ENCODE measurements around the gene PASD1.

Gene PASD1

DNA sequence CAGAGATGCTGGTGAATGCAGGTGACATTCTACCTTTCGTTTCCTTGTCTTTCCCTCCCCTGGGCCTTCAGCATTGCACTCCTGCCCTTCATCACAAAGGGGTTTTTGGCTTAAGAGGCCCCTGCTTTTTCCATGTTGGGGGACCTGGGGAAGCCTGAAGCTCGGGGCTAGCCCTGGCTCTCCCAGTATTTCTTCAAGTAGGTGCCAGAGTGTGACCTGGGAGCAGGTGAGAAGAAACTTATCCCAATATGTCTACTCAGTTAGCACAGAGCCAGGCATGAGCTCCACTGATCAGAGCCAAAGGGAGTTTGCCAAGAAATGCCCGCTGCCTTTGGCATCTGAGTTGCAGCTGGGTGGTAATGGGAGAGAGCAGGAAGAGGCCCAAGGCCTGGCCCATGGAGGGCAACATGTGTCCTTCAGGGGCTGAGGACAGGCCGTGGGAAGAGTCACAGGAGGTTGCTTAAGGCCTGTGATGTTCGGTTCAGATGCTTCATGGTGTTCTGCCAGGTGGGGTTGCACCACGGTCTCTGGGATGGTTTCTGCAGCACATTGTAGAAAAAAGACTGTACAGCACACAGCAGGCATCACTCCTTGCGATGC, 139.4 kb downstream of the PASD1 start:
- no peak for DNase-seq

DNA sequence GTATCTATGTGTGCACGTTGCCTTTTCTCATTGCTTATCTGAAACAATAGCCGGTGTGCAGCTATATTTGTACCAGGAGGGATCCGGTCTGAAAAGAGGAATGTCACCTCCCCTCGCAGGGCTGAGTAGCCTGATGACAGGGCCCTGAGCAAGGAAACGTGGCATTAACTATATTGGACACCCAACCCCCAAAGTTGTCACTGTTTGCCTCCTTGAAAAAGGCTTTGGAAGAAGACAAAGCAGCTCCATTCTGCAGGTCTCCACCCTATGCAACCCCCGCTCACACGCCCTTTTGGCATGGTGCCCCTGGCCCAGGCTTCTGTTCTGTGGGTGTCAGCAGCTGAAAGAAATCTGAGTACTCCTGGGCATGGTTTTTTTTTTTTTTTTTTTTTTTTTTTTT, 140.0 kb downstream of the PASD1 start:
- DNase-seq: no peak

DNA sequence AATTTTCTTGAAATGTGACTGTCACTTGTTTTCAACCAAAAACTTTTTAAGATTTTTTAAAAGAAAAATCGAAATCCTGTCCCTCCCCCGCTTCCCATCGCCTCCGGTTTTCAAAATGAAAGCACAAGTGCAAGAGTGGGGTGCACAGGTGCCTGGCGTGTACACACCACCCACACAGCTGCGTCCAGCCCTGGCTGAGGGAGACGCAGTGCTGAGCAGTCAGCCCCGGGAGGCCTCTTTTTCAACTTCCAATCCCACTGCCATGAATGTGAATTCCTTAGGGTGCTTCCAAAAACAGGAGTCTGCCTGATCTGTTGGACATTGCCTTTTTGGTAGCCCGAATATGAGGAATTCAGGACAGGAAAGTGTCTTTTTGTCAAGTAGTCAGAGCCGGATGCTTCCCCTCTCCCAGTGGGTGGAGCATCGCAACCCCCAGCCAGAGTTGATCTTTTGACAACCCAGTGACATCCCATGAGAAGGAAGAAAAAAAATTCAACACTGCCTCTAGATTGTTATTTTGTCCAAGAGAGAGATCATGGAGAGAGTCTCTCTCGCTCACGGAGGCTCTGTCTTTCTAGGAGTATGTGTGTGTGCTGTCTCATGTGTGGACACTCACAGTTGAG, 140.7 kb downstream of the PASD1 start:
- no peak for DNase-seq

DNA sequence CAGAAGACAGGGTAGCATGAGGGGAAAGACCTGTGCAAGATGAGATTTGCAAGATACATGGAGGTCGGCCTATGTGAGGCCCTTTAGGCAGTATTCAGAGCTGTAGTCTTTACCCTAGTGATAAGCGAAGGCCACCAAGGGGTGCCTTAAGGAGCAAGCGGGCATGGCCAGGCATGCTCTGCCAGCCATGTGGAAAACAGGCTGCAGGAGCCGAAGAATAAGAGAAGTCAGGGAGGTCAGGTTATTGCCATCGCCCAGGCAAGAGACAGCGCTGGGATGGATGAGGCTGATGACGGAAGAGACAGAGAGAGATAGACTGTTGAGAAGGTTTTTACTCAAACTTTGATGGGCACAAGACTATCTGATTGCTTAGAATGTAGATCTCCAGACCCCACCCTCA, 145.3 kb downstream of the PASD1 start:
- no peak for DNase-seq

DNA sequence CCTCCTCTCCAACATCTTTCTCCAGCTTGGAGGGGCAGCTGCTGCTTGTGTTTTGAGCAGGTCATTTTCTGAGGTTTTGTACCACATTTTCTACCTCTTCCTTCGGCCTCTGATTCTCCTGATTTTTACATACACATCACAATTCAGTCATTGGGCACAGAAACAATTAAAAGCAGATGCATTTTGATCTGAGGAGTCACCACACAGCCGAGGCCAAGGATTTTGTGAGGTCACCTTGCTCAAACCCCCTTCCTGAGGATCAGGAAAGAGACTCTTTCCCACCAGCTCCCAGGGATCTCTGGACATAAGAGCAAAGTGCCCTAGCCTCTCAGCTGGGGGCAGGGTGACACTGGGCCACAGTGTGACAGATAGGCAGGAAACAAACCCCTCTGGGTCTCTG, 147.0 kb downstream of the PASD1 start:
- no peak for DNase-seq

DNA sequence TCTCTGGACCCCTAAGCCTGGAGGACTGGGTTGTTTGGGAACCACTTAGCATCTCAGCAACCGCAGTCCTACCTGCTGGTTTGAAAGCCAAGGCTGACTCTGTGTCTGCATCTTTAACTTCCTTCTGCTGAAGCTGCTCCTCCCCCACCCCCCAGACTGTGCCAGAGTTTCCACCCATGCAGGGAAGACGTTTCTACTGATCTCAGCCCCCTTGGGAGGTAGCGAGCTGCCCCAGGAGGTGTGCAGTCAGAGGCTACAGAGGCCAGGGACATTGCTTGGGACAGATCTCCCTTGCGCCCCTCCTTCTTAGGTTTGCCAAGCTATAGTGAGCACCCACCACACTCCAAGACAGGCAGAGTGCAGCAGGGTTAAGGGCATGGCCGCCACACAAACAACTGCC, 147.7 kb downstream of the PASD1 start:
- no peak for DNase-seq

DNA sequence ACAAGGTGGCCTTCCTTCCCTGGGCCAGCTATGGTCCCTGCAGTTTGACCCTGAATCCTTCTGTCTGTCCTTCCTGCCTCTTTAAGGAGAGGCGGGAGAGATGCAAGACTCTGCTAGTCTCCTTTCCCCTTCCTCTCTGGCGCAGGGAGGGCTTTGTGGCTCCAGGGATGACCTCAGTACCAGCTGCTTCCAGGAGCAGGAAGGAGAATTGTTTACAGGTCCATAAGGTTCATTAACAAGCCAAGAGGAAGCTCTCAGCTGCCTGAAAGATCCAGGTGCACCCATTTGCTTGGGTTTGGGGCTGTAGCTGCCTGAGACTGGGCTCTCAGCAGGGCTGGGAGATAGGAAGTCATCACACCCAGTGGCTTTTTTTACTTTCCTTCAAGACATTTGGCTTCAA, 148.3 kb downstream of the PASD1 start:
- no peak for DNase-seq

DNA sequence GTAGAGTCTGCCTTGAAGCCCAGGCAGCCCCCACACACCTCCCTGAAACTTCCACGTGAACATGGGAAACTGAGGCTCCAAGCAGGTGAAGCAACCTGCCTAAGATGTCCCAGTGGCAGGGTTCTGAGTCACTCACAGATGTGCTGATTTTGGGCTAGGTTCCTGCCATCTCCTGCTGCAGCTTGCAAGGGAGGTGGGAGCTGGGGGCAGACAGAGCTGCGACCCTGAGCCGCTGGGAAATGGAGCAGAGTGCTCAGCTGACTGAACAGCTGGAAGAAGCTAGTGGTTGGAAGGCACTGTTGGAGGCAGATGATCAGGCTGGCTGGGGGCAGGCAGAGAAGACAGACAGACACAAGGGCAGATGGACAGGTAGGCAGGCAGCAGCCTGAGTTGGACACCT, 148.8 kb downstream of the PASD1 start:
- no peak for DNase-seq

DNA sequence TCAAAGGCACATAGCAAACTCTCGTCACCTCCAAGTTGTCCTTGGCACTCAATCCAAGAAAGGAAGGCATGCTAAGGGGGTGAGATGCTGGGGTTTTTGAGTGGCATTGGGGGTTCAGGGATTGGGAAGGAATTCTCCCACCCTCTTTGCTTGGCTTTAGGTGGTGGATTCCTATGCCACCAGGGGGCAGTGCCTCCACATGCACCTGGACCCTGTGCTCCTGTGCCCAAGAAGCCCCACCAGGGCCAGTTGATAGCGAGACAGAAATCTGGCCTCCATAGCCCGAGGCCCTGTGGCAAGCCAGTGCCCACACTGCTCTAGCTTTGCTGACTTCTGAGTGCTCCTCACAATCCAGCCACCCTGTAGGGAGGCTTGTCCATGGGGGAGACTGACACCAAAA, 150.4 kb downstream of the PASD1 start:
- peak; percentile 2 for DNase-seq

DNA sequence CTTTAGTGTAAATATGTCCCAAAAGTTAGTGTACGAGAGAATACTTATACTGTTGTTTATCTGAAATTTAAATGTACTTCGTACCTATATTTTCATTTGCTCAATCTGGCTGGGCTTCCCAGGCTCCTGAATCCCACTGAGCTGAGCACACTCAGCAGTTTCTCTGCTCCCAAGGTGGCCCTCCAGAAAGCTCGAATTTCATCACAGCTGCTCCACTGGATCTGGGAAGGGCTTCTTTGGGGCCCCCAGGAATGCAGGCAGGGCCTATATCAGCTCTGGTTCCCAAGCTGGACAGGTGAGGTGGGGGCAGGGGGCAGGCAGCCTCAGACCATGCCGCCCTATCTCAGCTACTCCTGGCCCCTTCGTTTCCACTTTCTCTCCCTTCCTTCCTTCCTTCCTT, 150.9 kb downstream of the PASD1 start:
- DNase-seq: no peak

DNA sequence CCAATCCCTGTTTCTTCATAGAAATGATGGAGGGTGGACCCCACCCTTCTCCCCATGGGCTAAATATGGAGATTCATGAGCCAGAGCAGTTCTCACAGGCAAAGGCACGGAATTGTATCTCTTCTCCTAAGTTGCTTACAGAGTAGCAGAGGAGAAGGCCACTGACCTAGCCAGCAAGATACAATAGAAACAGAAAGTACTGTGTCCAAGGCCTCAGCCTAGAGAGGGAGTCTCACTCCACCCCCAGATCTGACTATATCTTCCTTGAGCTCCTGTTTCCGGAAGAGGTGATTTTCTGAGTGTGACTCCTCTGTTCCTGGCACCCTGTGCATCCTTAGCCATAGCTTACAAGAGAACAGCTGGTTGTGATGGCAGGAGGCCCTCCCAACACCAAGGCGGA, 152.3 kb downstream of the PASD1 start, which contains the start of gene FATE1:
Gene FATE1 (plus strand): TSS at position 284 of the 400 bp plus-strand sequence. CDS start 85 bp downstream, at position 369.
- no peak for DNase-seq

DNA sequence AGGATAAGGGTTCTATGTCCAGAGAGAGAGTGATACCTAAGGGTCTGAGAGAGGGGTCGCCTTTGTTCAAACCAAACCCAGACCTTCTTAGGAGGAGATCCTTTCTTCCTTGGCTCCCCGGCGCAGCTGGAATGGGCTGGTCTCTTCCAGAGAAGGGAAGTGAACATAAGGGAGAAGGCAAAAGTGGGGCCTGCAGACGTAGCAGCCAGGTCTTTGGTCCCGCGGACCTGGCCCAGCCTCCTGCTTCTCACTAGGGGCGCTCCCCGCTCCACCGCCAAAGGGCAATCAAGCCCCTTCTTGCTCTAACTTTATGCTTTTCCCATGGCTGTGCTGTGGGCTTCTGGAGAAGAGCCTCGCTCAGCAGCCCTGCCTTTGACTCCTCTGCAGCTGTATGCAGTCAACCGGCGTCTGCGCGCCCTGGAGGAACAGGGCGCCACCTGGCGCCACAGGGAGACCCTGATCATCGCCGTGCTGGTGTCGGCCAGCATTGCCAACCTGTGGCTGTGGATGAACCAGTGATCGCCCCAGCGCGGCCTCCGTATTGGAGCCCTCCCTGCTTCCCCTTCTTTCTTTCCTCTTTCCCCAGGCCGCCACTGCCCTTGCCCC, 158.9 kb downstream of the PASD1 start:
- DNase-seq: no peak

DNA sequence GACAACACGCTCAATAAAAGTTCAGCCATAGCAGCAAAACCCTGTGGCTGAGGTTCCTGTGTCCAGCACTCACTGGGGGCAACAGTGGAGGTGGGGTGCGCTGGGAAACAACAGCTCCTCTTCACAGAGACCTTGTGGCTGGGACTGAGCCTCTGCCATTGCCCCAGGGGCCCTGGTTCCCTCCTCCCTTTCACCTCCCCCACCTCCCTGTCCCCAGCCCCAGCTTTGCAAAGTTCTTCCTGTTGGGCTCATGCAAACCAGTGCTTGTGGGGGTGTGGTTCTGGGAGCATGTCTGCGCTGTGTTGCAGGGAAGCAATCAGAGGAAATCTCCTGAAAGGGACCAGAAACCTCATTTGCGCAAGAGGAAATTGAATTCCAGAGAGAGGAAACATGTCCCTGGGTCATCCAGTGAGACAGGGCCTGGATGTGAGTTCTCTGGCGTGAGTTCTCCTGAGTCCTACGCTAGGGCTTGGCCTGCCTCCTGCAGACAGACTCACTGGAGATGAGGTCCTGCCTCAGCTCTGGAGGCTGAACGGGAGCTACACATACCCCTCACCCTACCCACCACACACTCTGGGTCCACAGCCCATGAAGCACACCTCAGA, 159.8 kb downstream of the PASD1 start:
- DNase-seq: no peak

DNA sequence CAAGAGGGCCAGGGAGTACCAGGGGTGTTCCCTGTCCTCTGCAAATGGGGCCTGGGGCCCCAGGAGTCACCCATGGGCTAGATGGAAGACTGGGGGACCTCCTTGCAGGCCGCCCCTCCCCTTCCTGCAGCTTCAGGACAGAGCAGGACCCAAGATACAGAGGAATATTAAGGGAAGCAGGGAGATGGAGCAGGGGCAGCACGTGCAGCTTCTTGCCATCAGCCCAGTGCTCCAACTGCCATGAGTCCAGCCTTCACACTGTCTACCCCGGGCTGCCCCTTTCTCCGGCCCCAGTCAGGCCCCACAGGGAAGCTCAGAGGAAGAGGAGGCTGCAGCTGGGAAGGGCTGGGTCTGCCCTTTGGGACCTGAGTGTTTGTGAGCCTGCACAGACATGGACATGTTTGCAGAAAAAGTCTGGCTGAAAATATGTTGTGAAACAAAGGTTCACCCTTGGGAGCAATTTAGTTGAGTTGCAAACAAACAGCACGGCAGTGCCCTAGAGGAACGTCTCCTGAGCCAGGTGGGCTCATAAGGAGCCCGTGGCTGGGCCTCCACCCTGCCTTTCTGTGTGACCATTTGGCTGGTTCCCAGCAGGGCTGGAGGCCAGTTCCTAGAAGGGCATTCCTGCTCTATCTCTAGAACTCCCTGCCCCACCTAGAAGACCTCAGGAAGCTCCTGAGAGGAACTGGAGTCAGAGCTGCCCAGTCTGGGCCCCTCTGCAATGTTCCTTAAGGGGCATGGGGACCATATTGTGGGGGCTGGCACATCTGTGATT, 161.3 kb downstream of the PASD1 start:
- no peak for DNase-seq

DNA sequence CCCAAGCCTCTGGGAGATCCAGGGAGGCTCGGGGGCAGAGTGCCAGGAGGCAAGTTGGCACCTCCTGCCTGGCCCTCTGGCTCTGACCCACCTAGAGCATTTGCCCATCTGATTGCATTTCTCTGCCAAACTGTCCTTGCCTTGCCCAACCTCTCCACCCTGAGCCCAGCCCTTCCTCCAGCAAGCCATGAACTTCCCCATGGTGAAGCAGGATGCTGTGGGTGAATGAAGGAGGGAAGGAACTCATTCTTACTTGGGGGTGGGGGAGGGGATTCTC, 161.8 kb downstream of the PASD1 start:
- DNase-seq: peak; percentile 4
